GM19372 (cell line): ENCODE results near the gene ART5.

Experiments used
- ATAC-seq: cut with Tn5 transposase; IDR thresholded peaks from one replicate; pipeline ENCODE4 v1.9.1; 2021; ENCODE audit warnings: mild to moderate bottlenecking, low read depth, moderate library complexity; ENCODE audit not compliant: unreplicated experiment

ART5 gene

GRCh38 chr11:3641701-3642070 is at the start of gene ART5:
Gene ART5 (minus strand): TSS chr11:3641992. CDS start chr11:3641862, 130 bp downstream.
- no peak for ATAC-seq

DNA sequence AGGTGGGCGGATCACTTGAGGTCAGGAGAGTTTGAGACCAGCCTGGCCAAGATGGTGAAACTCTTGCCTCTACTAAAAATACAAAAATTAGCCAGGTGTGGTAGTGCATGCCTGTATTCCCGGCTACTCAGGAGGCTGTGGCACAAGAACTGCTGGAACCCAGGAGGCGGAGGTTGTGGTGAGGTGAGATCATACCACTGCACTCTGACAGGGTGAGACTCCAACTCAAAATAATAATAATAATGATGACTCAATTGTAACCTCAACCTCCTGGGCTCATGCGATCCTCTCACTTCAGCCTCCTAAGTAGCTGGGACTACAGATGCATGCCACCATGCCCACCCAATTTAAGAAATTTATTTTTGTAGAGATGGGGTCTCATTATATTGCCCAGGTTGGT is 45.0 kb upstream of the ART5 start:
- ATAC-seq, result no peak

DNA sequence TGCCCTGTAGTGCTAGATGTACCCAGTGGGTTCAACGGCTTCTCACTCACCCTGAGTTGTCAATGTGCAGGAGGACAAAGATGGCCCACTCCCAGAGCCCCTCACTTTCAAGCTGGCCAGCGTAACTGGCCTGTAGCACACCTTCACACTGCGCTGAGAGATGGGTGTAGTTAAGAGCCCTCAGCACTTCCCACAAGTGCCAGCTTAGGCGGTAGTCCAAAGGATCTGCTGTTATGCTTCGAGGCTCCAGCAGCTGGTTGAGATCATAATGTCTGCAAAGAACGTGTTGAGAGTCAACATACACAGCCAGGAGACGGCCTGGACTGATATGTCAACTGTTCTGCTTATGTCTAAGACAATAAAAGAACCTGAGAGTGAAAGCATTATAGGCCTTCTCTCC is 44.1 kb upstream of the ART5 start:
- ATAC-seq, result no peak

- ATAC-seq, result no peak
Measured at GRCh38 chr11:3684819-3685172, 43.0 kb upstream of the ART5 start.

GRCh38 chr11:3684129-3684818 is 42.5 kb upstream of the ART5 start:
- no peak for ATAC-seq

GRCh38 chr11:3683039-3683438 is 41.2 kb upstream of the ART5 start:
- ATAC-seq, result no peak

- ATAC-seq, result no peak
Measured at GRCh38 chr11:3679077-3679476, 37.3 kb upstream of the ART5 start.

DNA sequence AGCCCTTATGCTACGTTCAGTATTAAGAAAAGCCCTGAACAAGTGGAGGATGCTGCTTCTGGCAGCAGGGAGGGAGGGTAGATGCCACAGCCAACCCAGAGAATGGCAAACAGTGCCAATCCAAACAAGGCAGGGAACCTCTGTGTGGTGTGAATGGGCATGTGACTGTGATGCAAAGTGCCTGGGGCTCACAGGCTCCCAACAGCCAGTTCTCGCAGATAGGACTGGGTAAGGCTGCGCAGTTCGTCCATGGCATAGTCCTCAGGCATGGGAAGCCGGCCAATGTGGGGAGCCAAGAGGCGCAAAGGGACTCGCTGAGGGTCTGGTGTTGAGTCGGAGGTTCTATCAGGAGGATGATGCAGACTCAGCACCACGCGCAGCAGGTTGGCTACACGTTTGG is 34.2 kb upstream of the ART5 start:
- ATAC-seq, result no peak

- no peak for ATAC-seq
Measured at GRCh38 chr11:3674189-3674588, 32.4 kb upstream of the ART5 start.

GRCh38 chr11:3671334-3672254 is 29.8 kb upstream of the ART5 start, which contains the start of gene CHRNA10:
Gene CHRNA10 (minus strand): TSS chr11:3671384. CDS start chr11:3671312, 72 bp downstream.
- ATAC-seq, result no peak

GRCh38 chr11:3669742-3670183 is 28.0 kb upstream of the ART5 start:
- no peak for ATAC-seq

GRCh38 chr11:3669128-3669527 is 27.3 kb upstream of the ART5 start:
- no peak for ATAC-seq

- ATAC-seq, result no peak
Measured at GRCh38 chr11:3667149-3668035, 25.6 kb upstream of the ART5 start.

DNA sequence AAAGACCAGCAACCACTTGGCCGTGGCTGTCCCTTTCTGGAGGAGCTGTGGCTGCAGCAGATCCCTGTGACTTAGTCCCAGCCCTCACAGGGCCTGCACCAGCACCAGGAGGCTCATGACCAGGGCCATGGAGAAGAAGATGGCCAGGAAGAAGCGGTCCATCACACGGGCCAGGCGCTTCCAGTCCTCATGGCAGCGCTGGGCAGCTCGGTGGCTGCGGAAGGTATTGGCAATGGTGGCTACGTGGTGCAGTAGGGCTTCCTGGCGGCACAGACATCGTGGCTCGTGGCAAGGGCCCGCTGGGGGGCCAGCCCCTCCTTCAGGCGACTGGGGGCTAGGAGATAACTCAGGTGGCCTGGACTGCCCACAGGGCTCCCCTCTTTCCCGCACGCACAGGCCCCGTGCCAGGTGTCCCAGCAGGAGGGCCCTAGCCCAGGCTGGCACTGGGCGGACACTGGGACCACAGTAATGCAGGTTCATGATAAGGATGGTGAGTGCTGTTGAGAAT is 24.3 kb upstream of the ART5 start:
- ATAC-seq, result no peak

GRCh38 chr11:3665336-3666022 is 23.7 kb upstream of the ART5 start:
- no peak for ATAC-seq

DNA sequence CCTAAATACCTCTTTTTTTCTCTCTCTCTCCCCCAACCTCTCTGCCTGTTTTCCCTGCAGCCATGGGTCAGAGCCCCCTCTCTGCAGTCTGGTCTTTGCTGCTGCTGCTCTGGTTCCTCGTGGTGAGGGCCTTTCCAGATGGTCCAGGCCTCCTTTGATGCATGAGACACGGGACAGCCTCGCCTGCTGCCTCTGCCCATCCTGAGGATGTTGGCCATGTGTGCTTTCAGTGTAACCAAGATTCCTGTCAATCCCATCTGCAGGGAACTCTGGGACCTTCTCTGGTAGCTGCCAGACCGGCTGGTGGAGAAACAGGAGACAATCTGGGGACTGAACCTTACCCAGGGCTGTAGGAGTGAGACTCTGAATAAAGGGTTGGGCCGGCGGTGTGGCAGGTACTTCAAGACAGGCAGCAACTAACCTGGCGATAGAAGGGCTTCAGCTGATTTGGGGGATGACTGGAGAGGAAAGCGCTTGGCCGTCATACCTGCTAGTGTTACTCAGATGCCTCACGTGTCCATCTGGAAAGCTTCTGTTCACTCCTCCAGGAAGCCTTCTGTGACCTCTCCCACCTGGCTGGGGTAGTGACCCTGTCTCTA is 22.3 kb upstream of the ART5 start:
- no peak for ATAC-seq

DNA sequence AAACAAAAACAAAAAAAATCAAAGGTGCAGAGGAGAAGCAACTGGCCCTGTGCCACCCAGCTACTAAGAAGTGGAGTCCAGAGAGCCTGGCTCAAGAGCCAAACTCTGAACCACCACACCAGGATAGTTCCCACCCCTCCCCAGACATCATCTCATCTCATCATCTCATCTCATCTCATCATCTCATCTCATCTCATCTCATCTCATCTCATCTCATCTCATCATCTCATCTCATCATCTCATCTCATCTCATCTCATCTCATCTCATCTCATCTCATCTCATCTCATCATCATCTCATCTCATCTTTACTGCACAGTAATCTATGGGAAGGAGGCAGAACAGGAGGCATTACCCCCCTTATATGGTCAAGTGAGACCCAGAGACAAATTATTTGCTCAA is 21.1 kb upstream of the ART5 start:
- no peak for ATAC-seq

DNA sequence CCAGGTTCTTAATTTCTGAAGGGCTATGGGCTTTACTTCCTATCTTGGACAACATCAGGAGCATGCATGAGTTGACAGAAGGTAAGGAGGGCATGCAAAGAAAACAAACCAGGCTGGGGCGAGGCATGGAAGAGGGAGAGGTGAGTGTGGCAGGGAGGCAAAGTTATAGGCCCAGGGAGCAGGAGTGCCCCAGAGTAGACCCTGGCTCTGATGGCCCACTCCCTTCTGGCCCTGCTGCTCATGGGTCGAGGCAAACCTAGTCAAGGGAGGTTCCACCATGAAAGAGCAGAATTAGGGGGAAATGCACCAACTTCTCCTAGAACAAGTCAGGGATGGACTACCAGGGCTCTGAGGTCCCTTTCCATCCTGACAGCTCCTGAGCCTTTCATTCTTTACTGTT is 19.2 kb upstream of the ART5 start:
- ATAC-seq, result no peak

- no peak for ATAC-seq
Measured at GRCh38 chr11:3659595-3660515, 18.1 kb upstream of the ART5 start.
